ENCODE data around the gene DPYD. TPM values are rescaled to one million over a fixed set of nuclear protein-coding genes. Genes with fewer than 3 reads are reported as not detected.

DPYD gene
- total and polyA plus RNA-seq, 2 donors from 2014 or later = 4.9 to 41.6 TPM

- no peak overlapping the region for H3K27ac ChIP-seq (ENCODE audit: low read depth in 2 of 2, low read length in 2 of 2)
- no peaks in the 10 kb centered on the region for H3K36me3 ChIP-seq (ENCODE audit: control insufficient read depth in 2 of 3, insufficient read depth in 3 of 3, low read length in 3 of 3)
- intact Hi-C loops (cut with DNase I) = no loop called here
- no peaks in the 10 kb centered on the region for H3K4me1 ChIP-seq (ENCODE audit: control insufficient read depth in 2 of 3, insufficient read depth in 2 of 3, low read depth in 1 of 3, low read length in 3 of 3)
- no peak overlapping the region for H3K4me3 ChIP-seq (ENCODE audit: low read length in 3 of 3)
- FAIRE-seq (no peak), DNase-seq (no peak)
- no peak for TF ChIP-seq CTCF (IDR thresholded peaks at IDR 0.05; ENCODE audit: borderline replicate concordance, extremely low read depth, insufficient read depth)
- H3K27me3 ChIP-seq (ENCODE audit: control insufficient read depth, insufficient read depth, low read length) = no peaks in the 10 kb centered on the region
- H3K9ac ChIP-seq (ENCODE audit: low read length in 3 of 3) = no peak overlapping the region
- H3K9me3 ChIP-seq (ENCODE audit: control insufficient read depth in 2 of 3, insufficient read depth in 1 of 3, low read length in 3 of 3) = peaks cover 0 to 7% (median 0%) of the 10 kb centered on the region in 3 donors
These were observed 79.5 kb downstream of the DPYD start for GRCh38 chr1:97841338-97841737.

- Histone ChIP-seq H3K27ac (ENCODE audit: low read depth in 2 of 2, low read length in 2 of 2) (no peak overlapping the region), H3K36me3 (ENCODE audit: control insufficient read depth in 2 of 3, insufficient read depth in 3 of 3, low read length in 3 of 3) (no peaks in the 10 kb centered on the region), H3K27me3 (ENCODE audit: control insufficient read depth, insufficient read depth, low read length) (no peaks in the 10 kb centered on the region), H3K4me1 (ENCODE audit: control insufficient read depth in 2 of 3, insufficient read depth in 2 of 3, low read depth in 1 of 3, low read length in 3 of 3) (no peaks in the 10 kb centered on the region), H3K4me3 (ENCODE audit: low read length in 3 of 3) (no peak overlapping the region), H3K9me3 (ENCODE audit: control insufficient read depth in 2 of 3, insufficient read depth in 1 of 3, low read length in 3 of 3) (no peaks in the 10 kb centered on the region), H3K9ac (ENCODE audit: low read length in 3 of 3) (no peak overlapping the region)
- TF ChIP-seq CTCF (IDR thresholded peaks at IDR 0.05; ENCODE audit: borderline replicate concordance, extremely low read depth, insufficient read depth) = no peak
- intact Hi-C loops (cut with DNase I) = no loop called here
- FAIRE-seq = no peak
- DNase-seq = no peak
These were observed 83.7 kb downstream of the DPYD start for GRCh38 chr1:97837161-97837560.

- no peak for FAIRE-seq
- intact Hi-C loops (cut with DNase I) = no loop called here
These were observed 85.9 kb downstream of the DPYD start for GRCh38 chr1:97834899-97835298.

More at GRCh38 chr1:97834899-97835298, 85.9 kb downstream of the DPYD start:
- Histone ChIP-seq H3K9me3 (ENCODE audit: control insufficient read depth in 2 of 3, insufficient read depth in 1 of 3, low read length in 3 of 3) (no peaks in the 10 kb centered on the region), H3K36me3 (ENCODE audit: control insufficient read depth in 2 of 3, insufficient read depth in 3 of 3, low read length in 3 of 3) (no peaks in the 10 kb centered on the region), H3K9ac (ENCODE audit: low read length in 3 of 3) (no peak overlapping the region), H3K4me1 (ENCODE audit: control insufficient read depth in 2 of 3, insufficient read depth in 2 of 3, low read depth in 1 of 3, low read length in 3 of 3) (no peaks in the 10 kb centered on the region), H3K4me3 (ENCODE audit: low read length in 3 of 3) (no peak overlapping the region), H3K27ac (ENCODE audit: low read depth in 2 of 2, low read length in 2 of 2) (no peak overlapping the region), H3K27me3 (ENCODE audit: control insufficient read depth, insufficient read depth, low read length) (no peaks in the 10 kb centered on the region)
- no peak for DNase-seq
- no peak for TF ChIP-seq CTCF (IDR thresholded peaks at IDR 0.05; ENCODE audit: borderline replicate concordance, extremely low read depth, insufficient read depth)

All from kidney (tissue), 14 donors.